Measurements from ENCODE around the gene GRM5. TPM values are rescaled to one million over a fixed set of nuclear protein-coding genes. Genes with fewer than 3 reads are reported as not detected.

The GRM5 gene
- total RNA-seq, 2 donors from 2014 or later = 0.17 TPM; not detected in 1

GRCh38 chr11:88521799-88522201, 544.0 kb downstream of the GRM5 start:
- 30% methylated on average over 1 of the region's 1 CpG for WGBS
- no peak for DNase-seq (ENCODE audit: low spot score)
- intact Hi-C loops (cut with DNase I) = no loop called here
- Histone ChIP-seq H3K4me1 (replicated peaks) (no peaks in the 10 kb centered on the region), H3K4me3 (no peak overlapping the region), H3K27me3 (replicated peaks; ENCODE audit: insufficient read depth) (no peaks in the 10 kb centered on the region), H3K36me3 (no peaks in the 10 kb centered on the region), H3K9me3 (no peaks in the 10 kb centered on the region), H3K27ac (no peak overlapping the region)
- no peak for TF ChIP-seq POLR2A (IDR thresholded peaks at IDR 0.05)
- TF ChIP-seq POLR2AphosphoS5 (IDR thresholded peaks at IDR 0.05) = no peak
- TF ChIP-seq CTCF (IDR thresholded peaks at IDR 0.05) = no peak

GRCh38 chr11:88521399-88521798, 544.4 kb downstream of the GRM5 start:
- TF ChIP-seq POLR2AphosphoS5 (IDR thresholded peaks at IDR 0.05) (no peak), POLR2A (IDR thresholded peaks at IDR 0.05) (no peak), CTCF (IDR thresholded peaks at IDR 0.05) (no peak)
- no peaks in the 10 kb centered on the region for H3K9me3 ChIP-seq
- H3K4me1 ChIP-seq (replicated peaks) = no peaks in the 10 kb centered on the region
- H3K4me3 ChIP-seq = no peak overlapping the region
- H3K27me3 ChIP-seq (replicated peaks; ENCODE audit: insufficient read depth) = no peaks in the 10 kb centered on the region
- intact Hi-C loops (cut with DNase I) = no loop called here
- H3K27ac ChIP-seq = no peak overlapping the region
- no peaks in the 10 kb centered on the region for H3K36me3 ChIP-seq
- no peak for DNase-seq (ENCODE audit: low spot score)

- TF ChIP-seq POLR2AphosphoS5 (IDR thresholded peaks at IDR 0.05) (no peak), CTCF (IDR thresholded peaks at IDR 0.05) (no peak)
- no peaks in the 10 kb centered on the region for H3K36me3 ChIP-seq
- H3K27me3 ChIP-seq (replicated peaks; ENCODE audit: insufficient read depth) = no peaks in the 10 kb centered on the region
- intact Hi-C loops (cut with DNase I) = no loop called here
- no peaks in the 10 kb centered on the region for H3K9me3 ChIP-seq
- H3K4me1 ChIP-seq (replicated peaks) = no peaks in the 10 kb centered on the region
- no peak overlapping the region for H3K27ac ChIP-seq
- no peak overlapping the region for H3K4me3 ChIP-seq
- no peak for DNase-seq (ENCODE audit: low spot score)
Observed at GRCh38 chr11:88520391-88520790, 545.4 kb downstream of the GRM5 start.

GRCh38 chr11:88515002-88515401, 550.8 kb downstream of the GRM5 start:
- WGBS = 45% methylated on average over 4 of the region's 4 CpGs
- TF ChIP-seq POLR2A (IDR thresholded peaks at IDR 0.05) = no peak
- TF ChIP-seq POLR2AphosphoS5 (IDR thresholded peaks at IDR 0.05) = no peak
- no peak for TF ChIP-seq CTCF (IDR thresholded peaks at IDR 0.05)
- no peak overlapping the region for H3K27ac ChIP-seq
- no peak overlapping the region for H3K4me3 ChIP-seq
- intact Hi-C loops (cut with DNase I) = no loop called here
- no peaks in the 10 kb centered on the region for H3K9me3 ChIP-seq
- peaks cover 3% of the 10 kb centered on the region for H3K27me3 ChIP-seq (replicated peaks; ENCODE audit: insufficient read depth)
- no peaks in the 10 kb centered on the region for H3K36me3 ChIP-seq
- no peaks in the 10 kb centered on the region for H3K4me1 ChIP-seq (replicated peaks)
- DNase-seq (ENCODE audit: low spot score) = no peak

- TF ChIP-seq POLR2AphosphoS5 (IDR thresholded peaks at IDR 0.05) (no peak), POLR2A (IDR thresholded peaks at IDR 0.05) (no peak), CTCF (IDR thresholded peaks at IDR 0.05) (no peak)
- H3K36me3 ChIP-seq = no peaks in the 10 kb centered on the region
- DNase-seq (ENCODE audit: low spot score) = no peak
- no peak overlapping the region for H3K27ac ChIP-seq
- peaks cover 12% of the 10 kb centered on the region for H3K27me3 ChIP-seq (replicated peaks; ENCODE audit: insufficient read depth)
- no peaks in the 10 kb centered on the region for H3K9me3 ChIP-seq
- WGBS = 76% methylated on average over 1 of the region's 1 CpG
- intact Hi-C loops (cut with DNase I) = no loop called here
- peaks cover 6% of the 10 kb centered on the region for H3K4me1 ChIP-seq (replicated peaks)
- H3K4me3 ChIP-seq = no peak overlapping the region
Observed at GRCh38 chr11:88511006-88511405, 554.8 kb downstream of the GRM5 start.

All from prostate gland (tissue), 2 donors.